K562 (cell line): ENCODE measurements around the gene KLHDC10. TPM values are rescaled to one million over a fixed set of nuclear protein-coding genes. Genes with fewer than 3 reads are reported as not detected.

Experiments used
- ATF3 ChIP-seq, 2 experiments: fragments of 450-650 bp in 1 of 2; sonication (generic) in 1 of 2; formaldehyde crosslinking in 1 of 2; IDR thresholded peaks in 1 of 2; conservative IDR thresholded peaks in 1 of 2; 2 replicates each; pipeline versions ENCODE4 v1.6.1 to v1.8.1; 2016 to 2023; ENCODE audit warnings: mild to moderate bottlenecking in 2 of 2, moderate library complexity in 2 of 2, inconsistent platforms in 1 of 2, missing genetic modification reagents in 1 of 2
- BACH1 ChIP-seq: fragments of 200-800 bp; sonication (Bioruptor generic); IDR thresholded peaks from 2 replicates; pipeline ENCODE4 v1.6.1; 2016; ENCODE audit warnings: missing genetic modification characterization, missing compliant biosample characterization
- CHD4 ChIP-seq: fragments of 200-600 bp; sonication (generic); IDR thresholded peaks from 3 replicates; pipeline ENCODE4 v1.6.1; 2012; ENCODE audit warnings: low read depth, mild to moderate bottlenecking, mixed read lengths, low read length, inconsistent platforms; ENCODE audit not compliant: insufficient read depth, insufficient replicate concordance, poor library complexity, severe bottlenecking
- DIDO1 ChIP-seq: fragments of 450-650 bp; IDR thresholded peaks from 2 replicates; pipeline ENCODE4 v1.6.1; 2016; ENCODE audit warnings: low read depth, missing biosample characterization, missing genetic modification characterization
- E2F1 ChIP-seq: sonication (generic); formaldehyde crosslinking; IDR thresholded peaks from 2 replicates; pipeline ENCODE4 v1.8.1; 2023; ENCODE audit warnings: mild to moderate bottlenecking, missing genetic modification reagents, moderate library complexity
- ELF2 ChIP-seq: fragments of 250-450 bp; sonication (Bioruptor Pico); IDR thresholded peaks from 2 replicates; pipeline ENCODE4 v1.5.0; 2021; ENCODE audit warnings: mild to moderate bottlenecking
- ETV6 ChIP-seq, 3 experiments: fragments of 150-350 bp in 1 of 3; sonication (generic) in 1 of 3; formaldehyde crosslinking in 1 of 3; IDR thresholded peaks; 2 replicates each; pipeline versions ENCODE4 v1.6.1 to v1.8.0; 2014 to 2022; ENCODE audit warnings: borderline replicate concordance in 2 of 3, low read depth in 2 of 3, antibody characterized with exemption in 1 of 3, low read length in 1 of 3, mild to moderate bottlenecking in 1 of 3, missing genetic modification reagents in 1 of 3
- GABPB1 ChIP-seq: sonication (generic); formaldehyde crosslinking; IDR thresholded peaks from 2 replicates; pipeline ENCODE4 v1.8.0; 2022; ENCODE audit warnings: mild to moderate bottlenecking, missing genetic modification reagents
- MBD2 ChIP-seq: sonication (generic); IDR thresholded peaks from 2 replicates; pipeline ENCODE4 v1.6.1; 2016; ENCODE audit warnings: low read depth, borderline replicate concordance
- NRF1 ChIP-seq, 2 experiments: fragments of 450-650 bp; IDR thresholded peaks in 1 of 2; conservative IDR thresholded peaks in 1 of 2; 2 replicates each; pipeline ENCODE4 v1.6.1; 2014; ENCODE audit warnings: mild to moderate bottlenecking in 2 of 2
- PCBP1 ChIP-seq: fragments of 200-400 bp; formaldehyde crosslinking; IDR thresholded peaks from 2 replicates; pipeline ENCODE4 v1.6.1; 2018; ENCODE audit warnings: mild to moderate bottlenecking, low read depth, low read length; ENCODE audit not compliant: poor library complexity, severe bottlenecking
- PHB ChIP-seq: fragments of 250-450 bp; sonication (Bioruptor Pico); IDR thresholded peaks from 2 replicates; pipeline ENCODE4 v1.5.0; 2021
- POLR2H ChIP-seq: IDR thresholded peaks from 2 replicates; pipeline ENCODE4 v1.6.1; 2016; ENCODE audit warnings: missing genetic modification characterization, low read depth, mild to moderate bottlenecking, control low read depth, missing compliant biosample characterization, moderate library complexity
- POU5F1 ChIP-seq: fragments of 150-350 bp; IDR thresholded peaks from 2 replicates; pipeline ENCODE4 v1.6.1; 2014; ENCODE audit warnings: borderline replicate concordance, low read length, low read depth, mild to moderate bottlenecking; ENCODE audit not compliant: partially characterized antibody
- RFX5 ChIP-seq: IDR thresholded peaks from 2 replicates; pipeline ENCODE4 v1.6.1; 2011; ENCODE audit warnings: low read depth, mild to moderate bottlenecking, improper control_type of control experiment, low read length
- TCF7 ChIP-seq: sonication (generic); IDR thresholded peaks from 2 replicates; pipeline ENCODE4 v1.6.1; 2016; ENCODE audit warnings: antibody characterized with exemption, borderline replicate concordance
- TEAD1 ChIP-seq, 2 experiments: fragments of 450-650 bp in 1 of 2; sonication (generic) in 1 of 2; formaldehyde crosslinking; IDR thresholded peaks; 2 replicates each; pipeline versions ENCODE4 v1.4.0 to v1.8.0; 2020 to 2022; ENCODE audit warnings: mild to moderate bottlenecking in 2 of 2, missing genetic modification reagents in 1 of 2
- ZBTB5 ChIP-seq: fragments of 450-650 bp; IDR thresholded peaks from 2 replicates; pipeline ENCODE4 v1.6.1; 2017; ENCODE audit warnings: antibody characterized with exemption
- ZNF324 ChIP-seq: fragments of 250-450 bp; sonication (Bioruptor Pico); IDR thresholded peaks from 2 replicates; pipeline ENCODE4 v1.4.0; 2020; ENCODE audit warnings: mild to moderate bottlenecking
- polyA plus RNA-seq, 8 experiments: library from polyadenylated mRNA; depleted of rRNA in 4 of 8; stranded (reverse) in 5 of 8; unstranded in 3 of 8; fragments of >200 nt; fragmentation: Nextera tagmentation in 2 of 8; fragmentation: Illumina TruSeq in 1 of 8; extraction: Ambion mirVana in 2 of 8; extraction: Trizol in 1 of 8; gene quantifications; 2 replicates each; pipeline versions ENCODE4 v1.2.1 to v1.2.3, GENCODE V29; 2011 to 2014; ENCODE audit warnings: inconsistent platforms in 1 of 8, missing spikeins in 1 of 8
- total RNA-seq, 7 experiments: library from RNA; depleted of rRNA in 6 of 7; stranded (reverse); fragments of >200 nt in 6 of 7; fragmentation: Illumina TruSeq in 2 of 7; extraction: Trizol in 2 of 7; gene quantifications; 2 replicates each; pipeline versions ENCODE4 v1.2.1 to v1.2.3, GENCODE V29; 2011 to 2021; ENCODE audit warnings: low replicate concordance in 1 of 7
- TF ChIP-seq, protein P1 (sequence below): fragments of 450-650 bp; IDR thresholded peaks from one replicate; pipeline ENCODE4 v1.6.1; 2018; ENCODE audit warnings: mild to moderate bottlenecking, moderate library complexity; ENCODE audit not compliant: partially characterized antibody

KLHDC10 gene
- total and polyA plus RNA-seq, 9 of the 15 experiments (the other 6 are each of a cell fraction or from before 2014, with no cell fraction given), result 9.8 to 80.5 (median 31.4) TPM

GRCh38 chr7:130133029-130133782 is 62.9 kb downstream of the KLHDC10 start (continued):
- TF ChIP-seq, protein P1, sequence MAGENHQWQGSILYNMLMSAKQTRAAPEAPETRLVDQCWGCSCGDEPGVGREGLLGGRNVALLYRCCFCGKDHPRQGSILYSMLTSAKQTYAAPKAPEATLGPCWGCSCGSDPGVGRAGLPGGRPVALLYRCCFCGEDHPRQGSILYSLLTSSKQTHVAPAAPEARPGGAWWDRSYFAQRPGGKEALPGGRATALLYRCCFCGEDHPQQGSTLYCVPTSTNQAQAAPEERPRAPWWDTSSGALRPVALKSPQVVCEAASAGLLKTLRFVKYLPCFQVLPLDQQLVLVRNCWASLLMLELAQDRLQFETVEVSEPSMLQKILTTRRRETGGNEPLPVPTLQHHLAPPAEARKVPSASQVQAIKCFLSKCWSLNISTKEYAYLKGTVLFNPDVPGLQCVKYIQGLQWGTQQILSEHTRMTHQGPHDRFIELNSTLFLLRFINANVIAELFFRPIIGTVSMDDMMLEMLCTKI, result no peak
- peak; percentile 87; the same call in 1 of the 2 replicates for TF ChIP-seq TCF7
- TF ChIP-seq BACH1, result 0 out of 2 replicates have a peak, but pooled peaks have one; percentile 15
- no peak for TF ChIP-seq ATF3 (IDR thresholded peaks at IDR 0.05)
- no peak for TF ChIP-seq ATF3 (CRISPR knock-in tag; conservative IDR thresholded peaks at IDR 0.05)
- no peak for TF ChIP-seq CHD4
- 0 out of 4 replicates have a peak, but pooled peaks of 1 of the 2 experiments have one; percentile 44 for TF ChIP-seq TEAD1 (CRISPR knock-in tag; IDR thresholded peaks at IDR 0.05)
- TF ChIP-seq ZBTB5, result no peak
- TF ChIP-seq PCBP1, result no peak
- no peak for TF ChIP-seq DIDO1 (tag)
- peak; percentile 43; the same call in 1 of the 2 replicates for TF ChIP-seq POLR2H (tag)
- TF ChIP-seq RFX5, result no peak
- TF ChIP-seq PHB (CRISPR knock-in tag), result no peak
- TF ChIP-seq POU5F1, result no peak
- no peak for TF ChIP-seq ELF2 (CRISPR knock-in tag)
- no peak for TF ChIP-seq E2F1
- TF ChIP-seq ZNF324, result no peak
- no peak for TF ChIP-seq NRF1 (conservative IDR thresholded peaks at IDR 0.05 in 1 of 2, IDR thresholded peaks at IDR 0.05 in 1 of 2)
- TF ChIP-seq GABPB1 (CRISPR knock-in tag), result no peak
- TF ChIP-seq MBD2, result no peak
- TF ChIP-seq ETV6 (IDR thresholded peaks at IDR 0.05; ENCODE audit: borderline replicate concordance in 1 of 2, low read depth in 2 of 2, low read length in 1 of 2), result no peak
- TF ChIP-seq ETV6 (CRISPR knock-in tag; IDR thresholded peaks at IDR 0.05; ENCODE audit: borderline replicate concordance), result no peak
